IPS-18a (cell line): ENCODE data around the gene CDYL.
A peak's percentile ranks its signal among the peaks of the same experiment; 100 is the strongest.

ENCODE experiments used
- H3K27ac ChIP-seq: one replicate; pipeline ENCODE4 v1.5.1; 2013; ENCODE audit warnings: low read length
- H3K27me3 ChIP-seq: one replicate; pipeline ENCODE4 v1.6.1; 2013; ENCODE audit warnings: mild to moderate bottlenecking, low read length; ENCODE audit not compliant: control insufficient read depth, insufficient read depth
- H3K36me3 ChIP-seq: one replicate; pipeline ENCODE4 v1.6.1; 2013; ENCODE audit warnings: low read depth, low read length; ENCODE audit not compliant: control insufficient read depth
- H3K4me1 ChIP-seq: one replicate; pipeline ENCODE4 v1.6.1; 2013; ENCODE audit warnings: low read depth, low read length; ENCODE audit not compliant: control insufficient read depth
- H3K4me3 ChIP-seq: one replicate; pipeline ENCODE4 v1.5.1; 2013; ENCODE audit warnings: low read length
- H3K9ac ChIP-seq: one replicate; pipeline ENCODE4 v1.6.1; 2013; ENCODE audit warnings: mild to moderate bottlenecking, low read length, moderate library complexity
- H3K9me3 ChIP-seq: one replicate; pipeline ENCODE4 v1.6.1; 2013; ENCODE audit warnings: low read depth, low read length; ENCODE audit not compliant: control insufficient read depth

Gene CDYL

GRCh38 chr6:4747588-4747987 is 28.6 kb upstream of the CDYL start:
- Histone ChIP-seq H3K27me3 (peaks cover 20% of the 10 kb centered on the region), H3K9ac (no peak overlapping the region), H3K4me3 (no peak overlapping the region), H3K36me3 (no peaks in the 10 kb centered on the region), H3K9me3 (no peaks in the 10 kb centered on the region), H3K4me1 (no peaks in the 10 kb centered on the region), H3K27ac (no peak overlapping the region)

DNA sequence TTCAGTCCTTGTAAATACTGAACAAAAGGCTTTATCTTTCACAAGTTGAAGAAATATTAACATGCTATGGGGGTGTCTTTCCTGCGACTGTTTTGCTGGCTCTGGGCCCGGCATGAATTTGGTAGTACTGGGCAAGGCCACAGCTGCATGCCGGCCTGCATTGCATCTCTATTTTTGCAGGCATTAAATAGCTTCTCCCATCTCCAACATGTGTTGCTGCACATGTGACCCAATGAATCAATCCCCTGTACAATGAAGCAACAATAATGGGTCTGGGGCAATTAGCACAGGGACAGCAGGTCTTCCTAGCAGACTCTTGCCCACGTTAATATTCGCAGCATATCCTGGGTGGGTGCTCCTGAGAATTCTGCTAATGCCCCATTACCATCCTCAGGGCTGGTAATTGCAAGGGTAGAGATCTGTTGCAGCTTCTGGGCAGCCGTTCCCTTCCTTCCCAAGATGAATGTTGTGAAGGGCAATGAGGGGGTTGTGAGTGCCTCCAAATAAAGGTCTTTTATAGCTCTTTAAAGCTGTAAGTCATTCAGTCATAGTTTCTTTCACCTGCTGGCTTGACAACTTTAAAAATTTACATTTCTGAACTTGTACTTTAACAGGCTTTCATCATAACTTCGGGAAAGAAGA is 24.3 kb upstream of the CDYL start:
- Histone ChIP-seq H3K9ac (no peak overlapping the region), H3K36me3 (no peaks in the 10 kb centered on the region), H3K4me1 (no peaks in the 10 kb centered on the region), H3K27ac (no peak overlapping the region), H3K9me3 (no peaks in the 10 kb centered on the region), H3K4me3 (no peak overlapping the region), H3K27me3 (peaks cover 44% of the 10 kb centered on the region)

- Histone ChIP-seq H3K9ac (no peak overlapping the region), H3K27ac (no peak overlapping the region), H3K4me1 (no peaks in the 10 kb centered on the region), H3K4me3 (no peak overlapping the region), H3K9me3 (no peaks in the 10 kb centered on the region), H3K36me3 (no peaks in the 10 kb centered on the region), H3K27me3 (peaks cover 30% of the 10 kb centered on the region)
These were observed 20.0 kb upstream of the CDYL start for GRCh38 chr6:4756247-4756646.

DNA sequence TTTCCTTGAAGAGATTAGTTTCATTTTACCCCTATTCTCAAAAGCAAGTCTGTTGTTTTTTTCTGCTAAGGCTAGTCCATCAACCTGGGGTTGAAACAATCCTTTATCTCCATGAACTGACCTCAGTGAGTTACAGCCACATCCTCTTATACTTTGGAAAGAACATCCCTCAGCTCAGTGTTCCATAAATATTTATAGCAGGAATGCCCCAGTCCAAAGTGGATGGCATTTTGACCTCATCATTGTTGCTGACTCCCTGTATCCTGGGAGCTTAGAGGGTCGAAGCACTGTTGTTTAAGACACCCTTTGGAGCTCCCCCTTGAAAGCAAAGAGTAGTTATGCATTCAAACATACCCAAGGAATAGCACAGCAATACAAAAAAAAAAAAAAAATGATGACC is 16.2 kb upstream of the CDYL start:
- H3K36me3 ChIP-seq = no peaks in the 10 kb centered on the region
- no peak overlapping the region for H3K4me3 ChIP-seq
- H3K9ac ChIP-seq = no peak overlapping the region

DNA sequence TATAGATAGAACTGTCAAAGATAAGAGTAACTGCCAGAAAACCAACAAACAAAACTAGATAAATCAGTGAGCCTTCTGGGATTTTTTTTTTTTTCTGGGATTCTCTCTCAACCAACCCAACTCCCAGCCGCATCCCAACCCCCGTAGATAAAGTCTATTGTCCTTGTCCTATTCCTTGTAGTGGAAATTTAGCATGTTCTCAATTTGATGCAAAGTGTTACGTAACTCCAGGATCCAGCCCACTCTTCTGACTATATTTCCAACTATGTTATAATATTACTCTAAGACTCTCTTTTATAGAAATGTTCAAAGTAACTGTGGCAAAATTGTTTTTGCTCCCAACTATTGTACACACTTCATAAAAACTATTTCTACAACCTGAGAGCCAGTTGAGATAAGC is 15.4 kb upstream of the CDYL start:
- peaks cover 8% of the 10 kb centered on the region for H3K9me3 ChIP-seq
- no peak overlapping the region for H3K4me3 ChIP-seq
- peaks cover 5% of the 10 kb centered on the region for H3K27me3 ChIP-seq
- no peaks in the 10 kb centered on the region for H3K4me1 ChIP-seq
- no peak overlapping the region for H3K9ac ChIP-seq
- no peaks in the 10 kb centered on the region for H3K36me3 ChIP-seq
- no peak overlapping the region for H3K27ac ChIP-seq

More for the DNA sequence above, 16.2 kb upstream of the CDYL start:
- peaks cover 8% of the 10 kb centered on the region for H3K9me3 ChIP-seq
- no peaks in the 10 kb centered on the region for H3K4me1 ChIP-seq
- H3K27me3 ChIP-seq = peaks cover 5% of the 10 kb centered on the region
- H3K27ac ChIP-seq = no peak overlapping the region

DNA sequence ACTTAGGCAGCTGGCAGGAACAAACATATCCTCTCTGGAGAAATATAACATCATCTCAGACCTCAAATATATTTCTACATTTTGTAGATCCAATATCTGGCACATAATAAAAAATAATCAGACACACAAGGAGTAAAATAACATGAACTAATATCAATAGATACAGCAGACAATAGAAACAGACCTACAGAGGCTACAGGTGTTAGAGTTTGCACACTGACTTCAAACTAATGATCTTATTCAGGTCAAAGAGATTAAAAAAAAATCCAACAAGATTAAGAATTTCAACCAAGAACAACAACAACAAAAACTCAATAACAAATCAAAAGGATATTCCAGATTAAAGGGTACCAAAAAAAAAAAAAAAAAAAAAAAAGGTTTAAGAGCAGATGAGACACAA is 13.9 kb upstream of the CDYL start:
- H3K36me3 ChIP-seq = no peaks in the 10 kb centered on the region
- H3K27me3 ChIP-seq = no peaks in the 10 kb centered on the region
- H3K9me3 ChIP-seq = peaks cover 8% of the 10 kb centered on the region
- H3K4me1 ChIP-seq = no peaks in the 10 kb centered on the region
- no peak overlapping the region for H3K4me3 ChIP-seq
- no peak overlapping the region for H3K27ac ChIP-seq
- no peak overlapping the region for H3K9ac ChIP-seq

DNA sequence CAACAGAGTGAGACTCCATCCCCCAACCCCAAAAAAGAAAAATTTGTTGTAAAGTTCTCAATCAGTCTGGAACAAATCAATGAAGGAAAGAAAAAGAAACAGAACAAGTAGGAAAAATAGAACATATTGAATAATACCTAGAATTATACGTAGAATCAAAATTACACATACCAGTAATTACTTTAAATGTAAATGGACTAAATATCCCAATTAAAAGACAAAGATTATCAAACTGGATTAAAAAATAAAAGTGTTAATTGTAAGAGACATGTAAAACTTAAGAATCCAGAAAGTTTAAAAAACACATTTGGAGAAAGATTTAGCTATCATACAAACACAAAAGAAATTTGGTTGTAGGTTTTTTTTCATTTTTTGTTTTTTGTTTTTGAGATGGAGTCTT is 12.3 kb upstream of the CDYL start:
- Histone ChIP-seq H3K27ac (no peak overlapping the region), H3K9ac (no peak overlapping the region), H3K27me3 (no peaks in the 10 kb centered on the region), H3K36me3 (no peaks in the 10 kb centered on the region), H3K4me1 (no peaks in the 10 kb centered on the region), H3K4me3 (no peak overlapping the region), H3K9me3 (peaks cover 8% of the 10 kb centered on the region)

- no peaks in the 10 kb centered on the region for H3K36me3 ChIP-seq
- no peak overlapping the region for H3K9ac ChIP-seq
- no peaks in the 10 kb centered on the region for H3K27me3 ChIP-seq
- no peak overlapping the region for H3K4me3 ChIP-seq
- no peaks in the 10 kb centered on the region for H3K9me3 ChIP-seq
- H3K4me1 ChIP-seq = peaks cover 16% of the 10 kb centered on the region
- H3K27ac ChIP-seq = no peak overlapping the region
These were observed 7.4 kb upstream of the CDYL start for GRCh38 chr6:4768815-4769214.

- Histone ChIP-seq H3K9me3 (no peaks in the 10 kb centered on the region), H3K36me3 (no peaks in the 10 kb centered on the region), H3K4me1 (peaks cover 22% of the 10 kb centered on the region), H3K27ac (peak overlapping the region; percentile 95), H3K27me3 (peaks cover 15% of the 10 kb centered on the region), H3K9ac (peak overlapping the region; percentile 96), H3K4me3 (peak overlapping the region; percentile 98)
These were observed 3.5 kb upstream of the CDYL start for GRCh38 chr6:4772750-4773149.

DNA sequence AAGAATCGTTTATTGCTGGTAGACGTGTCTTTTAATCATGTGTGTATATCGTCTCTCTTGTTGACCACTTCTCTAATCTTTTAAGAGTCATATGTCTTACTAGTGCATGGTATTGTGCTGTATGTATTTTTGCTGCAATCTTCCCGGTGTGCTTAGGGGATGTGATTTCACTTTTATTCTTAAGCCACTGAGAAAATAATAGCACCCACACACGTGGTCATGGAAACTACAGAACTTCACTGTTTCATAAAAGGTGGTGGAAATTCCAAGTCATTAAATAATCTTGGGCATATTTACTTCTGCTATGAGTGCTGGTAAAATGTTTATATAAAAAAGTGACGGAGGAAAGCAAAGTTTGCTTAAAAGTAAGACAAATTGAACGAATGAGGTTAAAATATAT is 3.0 kb upstream of the CDYL start:
- Histone ChIP-seq H3K36me3 (no peaks in the 10 kb centered on the region), H3K4me3 (peak overlapping the region; percentile 98), H3K9me3 (no peaks in the 10 kb centered on the region), H3K9ac (peak overlapping the region; percentile 96), H3K4me1 (peaks cover 24% of the 10 kb centered on the region), H3K27me3 (peaks cover 19% of the 10 kb centered on the region), H3K27ac (peak overlapping the region; percentile 95)

GRCh38 chr6:4774296-4774695 is 1.9 kb upstream of the CDYL start:
- peaks cover 29% of the 10 kb centered on the region for H3K4me1 ChIP-seq
- H3K9ac ChIP-seq = peak overlapping the region; percentile 96
- H3K36me3 ChIP-seq = no peaks in the 10 kb centered on the region
- H3K4me3 ChIP-seq = peak overlapping the region; percentile 98
- H3K27ac ChIP-seq = no peak overlapping the region
- H3K9me3 ChIP-seq = no peaks in the 10 kb centered on the region
- peaks cover 30% of the 10 kb centered on the region for H3K27me3 ChIP-seq

DNA sequence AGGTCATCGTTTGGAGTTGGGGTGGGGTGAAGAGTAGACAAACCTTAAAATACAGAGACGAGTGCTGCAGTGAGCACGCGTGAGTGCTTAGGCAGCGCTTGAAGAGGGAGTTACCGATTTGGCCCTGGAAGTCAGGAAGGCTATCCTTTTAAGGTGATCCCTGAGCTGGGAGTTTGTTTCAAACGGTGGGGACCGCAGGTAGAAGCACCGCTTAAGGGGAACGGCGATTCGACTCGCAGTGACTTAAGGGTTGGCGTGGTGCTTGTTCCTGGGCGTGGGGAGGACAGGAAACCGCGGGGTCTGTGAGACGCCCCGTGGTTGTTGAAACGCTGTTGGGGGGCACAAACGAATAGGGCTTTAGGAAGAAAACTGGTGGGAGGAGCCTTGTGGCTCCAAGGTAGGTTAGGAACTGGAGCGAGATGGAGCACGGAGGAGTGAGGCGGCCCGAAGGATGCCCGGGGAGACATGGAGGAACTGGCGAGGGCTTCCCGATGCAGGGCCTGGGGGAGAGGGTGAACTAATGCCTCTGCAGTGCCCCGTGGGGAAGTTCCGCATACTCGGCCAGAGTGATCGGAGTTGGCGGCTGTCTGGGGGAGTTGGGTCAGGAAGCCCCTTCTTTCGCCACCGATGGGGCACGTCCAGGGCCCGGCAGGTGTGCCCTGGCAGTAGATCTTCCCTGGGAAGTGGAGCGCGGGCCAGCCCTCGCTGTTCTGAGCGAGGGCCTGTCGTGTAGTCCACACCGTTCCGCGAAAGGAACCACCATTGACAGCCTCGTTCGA is 1.3 kb upstream of the CDYL start:
- no peaks in the 10 kb centered on the region for H3K9me3 ChIP-seq
- peaks cover 35% of the 10 kb centered on the region for H3K4me1 ChIP-seq
- peaks cover 36% of the 10 kb centered on the region for H3K27me3 ChIP-seq
- peak overlapping the region; percentile 98 for H3K4me3 ChIP-seq
- no peaks in the 10 kb centered on the region for H3K36me3 ChIP-seq
- H3K9ac ChIP-seq = peak overlapping the region; percentile 96
- no peak overlapping the region for H3K27ac ChIP-seq
